ENCODE measurements around the gene NIPA2. TPM values are rescaled to one million over a fixed set of nuclear protein-coding genes. Genes with fewer than 3 reads are reported as not detected.

NIPA2 gene
- total and polyA plus RNA-seq, 2 of the 13 experiments (the other 11 are each of a cell fraction or from before 2014, with no cell fraction given), result 29.0 to 56.2 TPM

- TF ChIP-seq PPARG (CRISPR knock-in tag; conservative IDR thresholded peaks at IDR 0.05) (no peak; the same call in 1 of the 2 replicates), ASH2L (IDR thresholded peaks at IDR 0.05; ENCODE audit: insufficient read length, low read depth, low read length) (peak; percentile 96), ZHX2 (IDR thresholded peaks at IDR 0.05; ENCODE audit: low read depth) (peak; percentile 83), ZHX2 (CRISPR knock-in tag; IDR thresholded peaks at IDR 0.05; ENCODE audit: borderline replicate concordance) (no peak), ZNF574 (CRISPR knock-in tag; IDR thresholded peaks at IDR 0.05) (peak; percentile 77), ZNF136 (CRISPR knock-in tag; IDR thresholded peaks at IDR 0.05; ENCODE audit: low read depth) (0 out of 2 replicates have a peak, but pooled peaks have one; percentile 38), GZF1 (CRISPR knock-in tag; IDR thresholded peaks at IDR 0.05) (no peak), ZNF746 (CRISPR knock-in tag; IDR thresholded peaks at IDR 0.05) (no peak), MED8 (CRISPR knock-in tag; IDR thresholded peaks at IDR 0.05; ENCODE audit: insufficient replicate concordance) (no peak), HBP1 (CRISPR knock-in tag; IDR thresholded peaks at IDR 0.05; ENCODE audit: low read depth) (0 out of 2 replicates have a peak, but pooled peaks have one; percentile 42), ZNF281 (CRISPR knock-in tag; IDR thresholded peaks at IDR 0.05; ENCODE audit: borderline replicate concordance) (no peak), IKZF5 (CRISPR knock-in tag; IDR thresholded peaks at IDR 0.05) (0 out of 2 replicates have a peak, but pooled peaks have one; percentile 43)
These were observed at the start of gene NIPA2 (continued) for GRCh38 chr15:22838292-22839042.
